H1 (cell line): ENCODE measurements around the gene SLC12A8. TPM values are rescaled to one million over a fixed set of nuclear protein-coding genes. Genes with fewer than 3 reads are reported as not detected.

Source experiments
- CTCF ChIA-PET: fragments of 300-600 bp; sonication (Branson Sonifier 250); formaldehyde crosslinking; loops from one replicate; lab custom pipeline; 2021; ENCODE audit not compliant: partially characterized antibody; lab: Charles Lee
- POLR2A ChIA-PET: fragments of 300-600 bp; sonication (Branson Sonifier 250); formaldehyde crosslinking; loops from one replicate; lab custom pipeline; 2021; ENCODE audit warnings: inconsistent platforms; ENCODE audit not compliant: partially characterized antibody; lab: Charles Lee
- DNase-seq, 2 experiments: peaks; one replicate each; pipeline versions ENCODE4 v3.0.0 to v3.0.0-alpha.2; 2010 to 2022; ENCODE audit warnings: low spot score in 2 of 2, low read depth in 1 of 2, mixed read lengths in 1 of 2
- FAIRE-seq: peaks from 2 replicates; lab custom pipeline; 2011; peaks lifted over from hg19 to GRCh38; lab: Jason Lieb, UNC
- H2AFZ ChIP-seq: 2 replicates; pipeline ENCODE4 v1.8.1; 2012; ENCODE audit warnings: low read length, inconsistent platforms
- H2AK5ac ChIP-seq: 2 replicates; pipeline ENCODE4 v1.6.1; 2013; ENCODE audit warnings: low read depth, low read length
- H2BK120ac ChIP-seq: replicated peaks from 2 replicates; pipeline ENCODE3; 2013; ENCODE audit warnings: low read depth, low read length, inconsistent platforms
- H2BK12ac ChIP-seq: 2 replicates; pipeline ENCODE4 v1.6.1; 2013; ENCODE audit warnings: low read depth, low read length
- H2BK15ac ChIP-seq: 2 replicates; pipeline ENCODE4 v1.6.1; 2013; ENCODE audit warnings: low read length
- H2BK20ac ChIP-seq: 2 replicates; pipeline ENCODE4 v1.6.1; 2013; ENCODE audit warnings: low read length
- H2BK5ac ChIP-seq: 2 replicates; pipeline ENCODE4 v1.6.1; 2013; ENCODE audit warnings: low read depth, low read length
- H3K14ac ChIP-seq: 2 replicates; pipeline ENCODE4 v1.6.1; 2013; ENCODE audit warnings: inconsistent platforms; ENCODE audit not compliant: insufficient read length
- H3K18ac ChIP-seq: 2 replicates; pipeline ENCODE4 v1.6.1; 2013; ENCODE audit warnings: low read length; ENCODE audit errors: extremely low read depth
- H3K23ac ChIP-seq: 2 replicates; pipeline ENCODE4 v1.6.1; 2013; ENCODE audit warnings: inconsistent platforms; ENCODE audit not compliant: insufficient read length
- H3K23me2 ChIP-seq: 2 replicates; pipeline ENCODE4 v1.6.1; 2013; ENCODE audit warnings: low read depth, low read length
- H3K27ac ChIP-seq: 2 replicates; pipeline ENCODE4 v1.6.1; 2011; ENCODE audit warnings: low read depth, low read length, inconsistent platforms
- H3K27me3 ChIP-seq, 4 experiments: replicated peaks in 1 of 4; 1 replicate in 1 of 4; 2 replicates in 3 of 4; pipeline versions ENCODE4 v1.6.1 to v1.8.1; 2011 to 2013; ENCODE audit warnings: low read length in 3 of 4, mild to moderate bottlenecking in 3 of 4, inconsistent platforms in 2 of 4, mixed read lengths in 2 of 4, moderate library complexity in 1 of 4; ENCODE audit not compliant: control insufficient read depth in 3 of 4, insufficient read depth in 3 of 4; ENCODE audit errors: extremely low read depth in 1 of 4
- H3K36me3 ChIP-seq, 4 experiments: 2 replicates each; pipeline versions ENCODE4 v1.6.1 to v1.8.1; 2011 to 2013; ENCODE audit warnings: mild to moderate bottlenecking in 4 of 4, low read length in 3 of 4, moderate library complexity in 2 of 4, control low read depth in 1 of 4, inconsistent platforms in 1 of 4; ENCODE audit not compliant: insufficient read depth in 4 of 4, control insufficient read depth in 2 of 4
- H3K4ac ChIP-seq: replicated peaks from 2 replicates; pipeline ENCODE3; 2013; ENCODE audit warnings: low read length, low read depth, mixed read lengths, inconsistent platforms; ENCODE audit not compliant: insufficient read length
- H3K4me1 ChIP-seq, 4 experiments: replicated peaks in 1 of 4; 1 replicate in 1 of 4; 2 replicates in 3 of 4; pipeline versions ENCODE4 v1.6.1 to v1.8.1; 2011 to 2013; ENCODE audit warnings: low read length in 3 of 4, inconsistent platforms in 2 of 4, mixed read lengths in 1 of 4; ENCODE audit not compliant: insufficient read depth in 4 of 4, control insufficient read depth in 3 of 4
- H3K4me2 ChIP-seq, 2 experiments: 2 replicates each; pipeline versions ENCODE4 v1.6.1 to v1.8.1; 2011 to 2013; ENCODE audit warnings: low read depth in 2 of 2, low read length in 2 of 2, control low read depth in 1 of 2, inconsistent platforms in 1 of 2, mild to moderate bottlenecking in 1 of 2; ENCODE audit not compliant: insufficient read depth in 1 of 2
- H3K4me3 ChIP-seq, 4 experiments: fragments of 200-600, 300-600 bp in 1 of 4; sonication (generic), shearing (Covaris generic), sonication (Bioruptor Twin) in 1 of 4; 2 replicates each; pipeline versions ENCODE4 v1.5.1 to v1.8.1; 2011 to 2016; ENCODE audit warnings: low read length in 4 of 4, low read depth in 3 of 4, control low read depth in 2 of 4, inconsistent platforms in 2 of 4, mild to moderate bottlenecking in 2 of 4, mixed read lengths in 1 of 4, moderate library complexity in 1 of 4; ENCODE audit not compliant: insufficient read depth in 2 of 4; ENCODE audit errors: extremely low read depth in 1 of 4
- H3K56ac ChIP-seq: replicated peaks from 2 replicates; pipeline ENCODE3; 2013; ENCODE audit warnings: low read depth, mild to moderate bottlenecking, mixed read lengths, low read length, inconsistent platforms; ENCODE audit not compliant: insufficient read length
- H3K79me1 ChIP-seq: 2 replicates; pipeline ENCODE4 v1.6.1; 2013; ENCODE audit warnings: low read depth, low read length, control low read depth
- H3K79me2 ChIP-seq, 2 experiments: 2 replicates each; pipeline versions ENCODE4 v1.6.1 to v1.8.1; 2012 to 2013; ENCODE audit warnings: low read length in 2 of 2, mild to moderate bottlenecking in 2 of 2, inconsistent platforms in 1 of 2; ENCODE audit not compliant: insufficient read depth in 2 of 2, control insufficient read depth in 1 of 2
- H3K9ac ChIP-seq, 4 experiments: replicated peaks in 1 of 4; 1 replicate in 1 of 4; 2 replicates in 3 of 4; pipeline versions ENCODE4 v1.6.1 to v1.8.1; 2011 to 2013; ENCODE audit warnings: low read depth in 3 of 4, low read length in 3 of 4, control low read depth in 2 of 4, mild to moderate bottlenecking in 2 of 4, moderate library complexity in 2 of 4, inconsistent platforms in 1 of 4; ENCODE audit errors: extremely low read depth in 1 of 4
- H3K9me3 ChIP-seq, 2 experiments: 2 replicates each; pipeline versions ENCODE4 v1.6.1 to v1.8.1; 2012 to 2013; ENCODE audit warnings: mild to moderate bottlenecking in 2 of 2, moderate library complexity in 2 of 2, control low read depth in 1 of 2, inconsistent platforms in 1 of 2, low read depth in 1 of 2, low read length in 1 of 2, mixed read lengths in 1 of 2; ENCODE audit not compliant: insufficient read depth in 2 of 2
- H4K20me1 ChIP-seq, 2 experiments: replicated peaks in 1 of 2; 2 replicates each; pipeline versions ENCODE3 to v1.8.1; 2011 to 2013; ENCODE audit warnings: inconsistent platforms in 2 of 2, low read length in 2 of 2, mild to moderate bottlenecking in 1 of 2; ENCODE audit not compliant: insufficient read depth in 2 of 2, control insufficient read depth in 1 of 2
- H4K5ac ChIP-seq: 2 replicates; pipeline ENCODE4 v1.6.1; 2013; ENCODE audit warnings: low read length, low read depth, mixed read lengths, inconsistent platforms; ENCODE audit not compliant: insufficient read length
- H4K8ac ChIP-seq: 2 replicates; pipeline ENCODE4 v1.8.0; 2013; ENCODE audit warnings: mild to moderate bottlenecking, moderate library complexity, low read length, inconsistent platforms; ENCODE audit not compliant: insufficient read depth; ENCODE audit errors: extremely low read depth
- H4K91ac ChIP-seq: replicated peaks from 2 replicates; pipeline ENCODE3; 2013; ENCODE audit warnings: low read length, mixed read lengths, inconsistent platforms; ENCODE audit not compliant: insufficient read length
- JUN ChIP-seq: IDR thresholded peaks from 2 replicates; pipeline ENCODE4 v1.6.1; 2011; ENCODE audit warnings: low read depth, mild to moderate bottlenecking, improper control_type of control experiment, low read length
- KDM1A ChIP-seq: fragments of 200-600, 300-600 bp; sonication (generic); IDR thresholded peaks from 2 replicates; pipeline ENCODE4 v1.7.1; 2016; ENCODE audit warnings: mild to moderate bottlenecking, low read length, borderline replicate concordance
- NANOG ChIP-seq: IDR thresholded peaks from 2 replicates; pipeline ENCODE4 v1.6.1; 2011; ENCODE audit warnings: low read length, low read depth, mild to moderate bottlenecking, inconsistent platforms; ENCODE audit not compliant: insufficient read depth, poor library complexity, severe bottlenecking
- RAD21 ChIP-seq, 2 experiments: IDR thresholded peaks in 1 of 2; conservative IDR thresholded peaks in 1 of 2; 2 replicates each; pipeline ENCODE4 v1.6.1; 2011; ENCODE audit warnings: low read depth in 2 of 2, low read length in 2 of 2, improper control_type of control experiment in 1 of 2, inconsistent platforms in 1 of 2, mild to moderate bottlenecking in 1 of 2, moderate library complexity in 1 of 2
- RBBP5 ChIP-seq: IDR thresholded peaks from 2 replicates; pipeline ENCODE4 v1.7.1; 2012; ENCODE audit warnings: low read depth, mild to moderate bottlenecking, inconsistent platforms, low read length, moderate library complexity, borderline replicate concordance
- RFX5 ChIP-seq: IDR thresholded peaks from 2 replicates; pipeline ENCODE4 v1.6.1; 2011; ENCODE audit warnings: low read depth, low read length, improper control_type of control experiment, borderline replicate concordance
- SRF ChIP-seq: IDR thresholded peaks from 2 replicates; pipeline ENCODE4 v1.6.1; 2011; ENCODE audit warnings: mild to moderate bottlenecking, low read depth, low read length, moderate library complexity
- TAF7 ChIP-seq: optimal IDR thresholded peaks from 2 replicates; pipeline ENCODE3; 2011; ENCODE audit warnings: low read depth, mild to moderate bottlenecking, inconsistent platforms, low read length, moderate library complexity, borderline replicate concordance
- TEAD4 ChIP-seq: IDR thresholded peaks from 2 replicates; pipeline ENCODE4 v1.6.1; 2012; ENCODE audit warnings: low read depth, low read length, inconsistent platforms, mixed read lengths
- WGBS, 2 experiments: shearing (Covaris generic) in 1 of 2; methylation state at CpG; one replicate each; pipeline versions ENCODE4 v1.1.6 to v1.1.7; 2013 to 2015; ENCODE audit warnings: low lambda C conversion rate in 2 of 2, mixed read lengths in 2 of 2, inconsistent platforms in 1 of 2, low coverage in 1 of 2, missing lambda C conversion rate in 1 of 2; ENCODE audit not compliant: insufficient replicate concordance in 2 of 2, insufficient coverage in 1 of 2, insufficient read length in 1 of 2; ENCODE audit errors: extremely low coverage in 1 of 2, missing lambda C conversion rate in 1 of 2; 5-methylcytosine and 5-hydroxymethylcytosine counted together
- polyA plus RNA-seq, 7 experiments: library from polyadenylated mRNA; depleted of rRNA in 3 of 7; stranded (reverse) in 5 of 7; unstranded in 2 of 7; fragments of >200 nt in 5 of 7; fragments of 200-250 nt in 2 of 7; gene quantifications; 1 replicate in 5 of 7; 2 replicates in 1 of 7; 4 replicates in 1 of 7; pipeline versions ENCODE4 v1.2.1 to v1.2.3, GENCODE V29; 2011 to 2013; ENCODE audit warnings: missing spikeins in 2 of 7, mixed read lengths in 2 of 7
- total RNA-seq: library from RNA; stranded (reverse); fragmentation: NEBNext Ultra II Directional; extraction: Animal tissue kit (Norgen Biotek cat#: 25700); gene quantifications from 2 replicates; pipeline ENCODE4 v1.2.1, GENCODE V29; 2021
- TF ChIP-seq, protein P1 (sequence below), 3 experiments: IDR thresholded peaks; 1 replicate in 2 of 3; 2 replicates in 1 of 3; pipeline versions ENCODE4 v1.5.1 to v1.6.1; 2011; ENCODE audit warnings: low read length in 3 of 3, mild to moderate bottlenecking in 3 of 3, inconsistent platforms in 2 of 3, low read depth in 1 of 3, moderate library complexity in 1 of 3; ENCODE audit not compliant: insufficient read depth in 1 of 3; ENCODE audit errors: control extremely low read depth in 1 of 3

SLC12A8 gene
- total and polyA plus RNA-seq, 2 of the 8 experiments (the other 6 are each of a cell fraction or from before 2014, with no cell fraction given): 13.7 to 14.4 TPM

DNA sequence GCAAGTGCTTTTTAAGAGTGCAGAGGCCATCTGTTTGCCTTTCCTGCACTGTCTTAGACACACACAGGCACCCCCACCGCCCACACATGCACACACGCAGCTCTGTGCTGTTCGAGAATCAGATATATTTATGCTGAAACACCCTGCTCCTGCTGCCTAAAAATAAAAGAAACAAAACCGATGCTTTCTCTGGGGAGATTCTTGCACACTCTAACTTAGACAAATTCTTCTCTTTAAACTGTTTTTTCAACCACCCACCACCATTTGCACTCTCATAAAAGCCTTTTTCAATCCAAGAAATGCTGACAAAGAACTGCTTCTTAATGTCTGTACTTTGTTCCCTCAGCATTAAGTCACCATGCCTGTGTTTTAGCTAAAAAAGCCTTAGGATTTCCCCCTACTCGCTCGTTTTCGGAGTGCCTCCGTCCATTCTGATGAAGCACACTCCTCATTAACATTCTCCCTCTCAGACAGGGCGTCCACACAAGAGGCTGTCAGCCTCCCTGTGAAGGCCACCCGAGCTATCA lies 26.2 kb downstream of the SLC12A8 start:
- WGBS, 2 experiments: 83% methylated on average over 10 of the region's 10 CpGs; no CpG with 5 or more reads in 1 of the 2 experiments
- Histone ChIP-seq H2AFZ (no peak overlapping the region), H3K14ac (no peak overlapping the region), H3K4ac (no peak overlapping the region), H3K36me3 (peaks cover 0 to 10% (median 2%) of the 10 kb centered on the region in 4 experiments; a peak in 3 of 8 replicates), H4K91ac (no peak overlapping the region), H4K5ac (no peak overlapping the region), H3K4me2 (no peak overlapping the region), H2BK12ac (no peak overlapping the region), H3K9me3 (no peaks in the 10 kb centered on the region; a peak in 1 of 4 replicates), H3K4me3 (no peak overlapping the region), H4K20me1 (no peaks in the 10 kb centered on the region), H3K79me2 (no peaks in the 10 kb centered on the region), H2AK5ac (no peak overlapping the region), H3K23ac (no peak overlapping the region), H2BK20ac (no peak overlapping the region), H3K56ac (peak overlapping the region; percentile 32), H3K4me1 (peaks cover 3 to 11% (median 9%) of the 10 kb centered on the region in 4 experiments), H4K8ac (no peak overlapping the region), H3K27me3 (no peaks in the 10 kb centered on the region), H3K79me1 (no peaks in the 10 kb centered on the region), H3K27ac (no peak overlapping the region), H2BK5ac (no peak overlapping the region), H3K23me2 (no peaks in the 10 kb centered on the region), H3K18ac (no peak overlapping the region), H2BK15ac (no peak overlapping the region), H2BK120ac (no peak overlapping the region), H3K9ac (no peak overlapping the region; a peak in 2 of 7 replicates)
- no peak for FAIRE-seq
- POLR2A ChIA-PET: no interaction called here
- CTCF ChIA-PET: interaction anchor here (0.7 to 1.1 kb wide), 5 partner anchors 9 to 763 kb away, joined by 3 to 4 read pairs (median 3); no protein-coding TSS in a partner anchor
- DNase-seq: peak in 1 of 2 experiments; percentile 30
- TF ChIP-seq TEAD4 (no peak), RBBP5 (no peak), NANOG (no peak), KDM1A (no peak), SRF (no peak), RAD21 (IDR thresholded peaks at IDR 0.05 in 1 of 2, conservative IDR thresholded peaks at IDR 0.05 in 1 of 2; ENCODE audit: low read depth in 2 of 2, low read length in 2 of 2) (no peak), JUN (no peak), TAF7 (no peak), RFX5 (no peak)
- TF ChIP-seq, protein P1, sequence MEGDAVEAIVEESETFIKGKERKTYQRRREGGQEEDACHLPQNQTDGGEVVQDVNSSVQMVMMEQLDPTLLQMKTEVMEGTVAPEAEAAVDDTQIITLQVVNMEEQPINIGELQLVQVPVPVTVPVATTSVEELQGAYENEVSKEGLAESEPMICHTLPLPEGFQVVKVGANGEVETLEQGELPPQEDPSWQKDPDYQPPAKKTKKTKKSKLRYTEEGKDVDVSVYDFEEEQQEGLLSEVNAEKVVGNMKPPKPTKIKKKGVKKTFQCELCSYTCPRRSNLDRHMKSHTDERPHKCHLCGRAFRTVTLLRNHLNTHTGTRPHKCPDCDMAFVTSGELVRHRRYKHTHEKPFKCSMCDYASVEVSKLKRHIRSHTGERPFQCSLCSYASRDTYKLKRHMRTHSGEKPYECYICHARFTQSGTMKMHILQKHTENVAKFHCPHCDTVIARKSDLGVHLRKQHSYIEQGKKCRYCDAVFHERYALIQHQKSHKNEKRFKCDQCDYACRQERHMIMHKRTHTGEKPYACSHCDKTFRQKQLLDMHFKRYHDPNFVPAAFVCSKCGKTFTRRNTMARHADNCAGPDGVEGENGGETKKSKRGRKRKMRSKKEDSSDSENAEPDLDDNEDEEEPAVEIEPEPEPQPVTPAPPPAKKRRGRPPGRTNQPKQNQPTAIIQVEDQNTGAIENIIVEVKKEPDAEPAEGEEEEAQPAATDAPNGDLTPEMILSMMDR (IDR thresholded peaks at IDR 0.05; ENCODE audit: control extremely low read depth in 1 of 3, insufficient read depth in 1 of 3, low read depth in 1 of 3, low read length in 3 of 3): no peak
